GM18499 (cell line): Measurements from ENCODE around the gene GTF2H3.

Experiments used
- ATAC-seq: cut with Tn5 transposase; IDR thresholded peaks from one replicate; pipeline ENCODE4 v1.9.1; 2021; ENCODE audit warnings: moderate number of reproducible peaks; ENCODE audit not compliant: insufficient read depth, unreplicated experiment

The GTF2H3 gene

DNA sequence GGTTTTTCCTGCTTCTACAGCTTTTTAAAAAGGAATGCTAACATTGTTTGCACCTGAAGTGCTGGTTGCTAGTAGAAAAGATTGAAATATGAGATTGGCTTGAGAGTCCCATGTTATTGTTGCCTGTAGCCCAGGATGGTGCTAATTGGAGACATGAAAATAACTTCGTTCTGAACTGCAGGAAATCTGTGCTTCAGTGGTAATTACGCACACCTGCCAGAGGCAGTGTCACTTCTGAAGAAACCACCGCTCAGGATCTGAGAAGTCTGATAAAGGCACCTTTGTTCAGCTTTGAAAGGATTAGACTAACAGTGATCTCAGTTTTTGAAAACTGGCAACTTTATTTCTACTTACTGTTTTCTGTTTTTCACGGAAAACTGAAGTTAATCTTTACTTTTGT lies 63.0 kb downstream of the GTF2H3 start:
- no peak for ATAC-seq

DNA sequence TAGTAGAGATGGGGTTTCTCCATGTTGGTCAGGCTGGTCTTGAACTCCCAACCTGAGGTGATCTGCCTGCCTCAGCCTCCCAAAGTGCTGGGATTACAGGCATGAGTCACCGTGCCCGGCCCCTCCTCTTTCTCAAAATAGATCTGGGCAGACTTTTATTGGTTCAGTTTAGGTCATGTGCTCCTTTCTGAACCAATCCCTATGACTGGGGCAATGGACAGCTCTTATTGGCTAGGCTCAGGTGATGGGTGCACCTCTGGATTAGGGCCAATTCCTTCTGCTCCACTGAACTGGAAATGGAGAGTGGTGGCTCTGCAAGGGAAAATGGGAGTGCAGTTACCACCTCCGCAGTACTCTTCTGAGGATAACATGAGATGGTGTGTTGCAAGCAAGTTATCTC lies 72.3 kb downstream of the GTF2H3 start:
- no peak for ATAC-seq

DNA sequence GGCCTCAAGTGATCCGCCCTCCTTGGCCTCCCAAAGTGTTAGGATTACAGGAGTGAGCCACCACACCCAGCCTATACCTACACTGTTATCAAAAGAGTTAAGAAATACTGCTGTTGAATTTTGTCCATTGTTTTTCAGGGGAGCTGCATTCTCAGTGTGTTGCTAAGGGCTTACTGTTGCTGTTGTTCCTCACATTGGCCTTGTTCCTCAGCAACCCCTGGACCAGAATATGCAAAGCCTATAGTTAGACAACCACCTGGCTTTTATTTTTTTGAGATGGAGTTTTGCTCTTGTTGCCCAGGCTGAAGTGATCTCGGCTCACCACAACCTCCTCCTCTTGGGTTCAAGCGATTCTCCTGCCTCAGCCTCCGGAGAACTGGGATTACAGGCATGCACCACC lies 73.8 kb downstream of the GTF2H3 start:
- ATAC-seq, result no peak
